Fibroblast of mammary gland (primary cell): ENCODE results near the gene AFAP1.
A peak's percentile ranks its signal among the peaks of the same experiment; 100 is the strongest.

Experiments
- DNase-seq: peaks from one replicate; pipeline ENCODE4 v3.0.0-alpha.2; 2010; ENCODE audit warnings: low read depth
- H3K4me3 ChIP-seq: 2 replicates; pipeline ENCODE4 v1.5.1; 2011; ENCODE audit warnings: low read depth, mild to moderate bottlenecking, low read length, moderate library complexity; ENCODE audit not compliant: control insufficient read depth
- TF ChIP-seq, protein P1 (sequence below): conservative IDR thresholded peaks from 2 replicates; pipeline ENCODE4 v1.5.1; 2011; ENCODE audit warnings: low read depth, low read length, inconsistent platforms; ENCODE audit not compliant: control insufficient read depth, insufficient read depth

AFAP1 gene

GRCh38 chr4:7753271-7753670 lies 186.4 kb downstream of the AFAP1 start:
- H3K4me3 ChIP-seq: no peak overlapping the region
- DNase-seq: peak; percentile 51
- TF ChIP-seq, protein P1, sequence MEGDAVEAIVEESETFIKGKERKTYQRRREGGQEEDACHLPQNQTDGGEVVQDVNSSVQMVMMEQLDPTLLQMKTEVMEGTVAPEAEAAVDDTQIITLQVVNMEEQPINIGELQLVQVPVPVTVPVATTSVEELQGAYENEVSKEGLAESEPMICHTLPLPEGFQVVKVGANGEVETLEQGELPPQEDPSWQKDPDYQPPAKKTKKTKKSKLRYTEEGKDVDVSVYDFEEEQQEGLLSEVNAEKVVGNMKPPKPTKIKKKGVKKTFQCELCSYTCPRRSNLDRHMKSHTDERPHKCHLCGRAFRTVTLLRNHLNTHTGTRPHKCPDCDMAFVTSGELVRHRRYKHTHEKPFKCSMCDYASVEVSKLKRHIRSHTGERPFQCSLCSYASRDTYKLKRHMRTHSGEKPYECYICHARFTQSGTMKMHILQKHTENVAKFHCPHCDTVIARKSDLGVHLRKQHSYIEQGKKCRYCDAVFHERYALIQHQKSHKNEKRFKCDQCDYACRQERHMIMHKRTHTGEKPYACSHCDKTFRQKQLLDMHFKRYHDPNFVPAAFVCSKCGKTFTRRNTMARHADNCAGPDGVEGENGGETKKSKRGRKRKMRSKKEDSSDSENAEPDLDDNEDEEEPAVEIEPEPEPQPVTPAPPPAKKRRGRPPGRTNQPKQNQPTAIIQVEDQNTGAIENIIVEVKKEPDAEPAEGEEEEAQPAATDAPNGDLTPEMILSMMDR: no peak

- no peak overlapping the region for H3K4me3 ChIP-seq
- TF ChIP-seq, protein P1: no peak
- DNase-seq: peak; percentile 27
Measured at GRCh38 chr4:7752649-7753048, 187.0 kb downstream of the AFAP1 start.

- DNase-seq: no peak
- H3K4me3 ChIP-seq: no peak overlapping the region
- TF ChIP-seq, protein P1: no peak
Measured at GRCh38 chr4:7750972-7751371, 188.7 kb downstream of the AFAP1 start.

- DNase-seq: no peak
- TF ChIP-seq, protein P1: no peak
- H3K4me3 ChIP-seq: no peak overlapping the region
Measured at GRCh38 chr4:7750523-7750922, 189.1 kb downstream of the AFAP1 start.

GRCh38 chr4:7747566-7747965 lies 192.1 kb downstream of the AFAP1 start:
- no peak for DNase-seq

DNA sequence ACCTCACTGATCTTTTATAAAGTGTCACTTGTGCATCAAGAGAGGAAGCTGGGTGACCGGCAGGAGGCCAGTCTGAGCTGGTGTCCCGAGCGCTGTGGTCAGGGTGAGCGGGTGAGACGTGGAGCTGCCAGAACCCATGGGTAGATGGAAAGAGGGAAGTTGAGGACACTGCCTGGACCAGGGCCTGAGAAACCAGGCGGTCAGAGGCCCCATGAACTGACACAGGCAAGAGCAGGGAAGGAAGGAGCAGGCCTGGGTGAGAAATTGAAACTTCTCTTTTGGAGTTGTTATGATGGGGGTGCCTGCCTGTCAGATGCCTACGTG lies 192.6 kb downstream of the AFAP1 start:
- no peak for DNase-seq
- TF ChIP-seq, protein P1: no peak
- H3K4me3 ChIP-seq: no peak overlapping the region

More at GRCh38 chr4:7747566-7747965, 192.1 kb downstream of the AFAP1 start:
- H3K4me3 ChIP-seq: no peak overlapping the region
- TF ChIP-seq, protein P1: no peak

- H3K4me3 ChIP-seq: no peak overlapping the region
- no peak for DNase-seq
- TF ChIP-seq, protein P1: no peak
Measured at GRCh38 chr4:7746351-7747061, 193.2 kb downstream of the AFAP1 start.
